NCI-H2029 treated with DMSO at 0.1 percent for 48 hours (cell line): ENCODE data around the gene RNF8.
"Not testable (repeated sequence)": the region's sequence is repeated elsewhere in the genome, so short reads cannot be mapped to it uniquely, and the experiment has no call there.

Experiments
- DNase-seq: peaks from one replicate; lab custom pipeline; 2025; lab: John Stamatoyannopoulos, UW

The RNF8 gene

GRCh38 chr6:37321516-37322415 lies 32.0 kb upstream of the RNF8 start:
- DNase-seq, result no peak

GRCh38 chr6:37323580-37323979 lies 30.2 kb upstream of the RNF8 start:
- no peak for DNase-seq

DNA sequence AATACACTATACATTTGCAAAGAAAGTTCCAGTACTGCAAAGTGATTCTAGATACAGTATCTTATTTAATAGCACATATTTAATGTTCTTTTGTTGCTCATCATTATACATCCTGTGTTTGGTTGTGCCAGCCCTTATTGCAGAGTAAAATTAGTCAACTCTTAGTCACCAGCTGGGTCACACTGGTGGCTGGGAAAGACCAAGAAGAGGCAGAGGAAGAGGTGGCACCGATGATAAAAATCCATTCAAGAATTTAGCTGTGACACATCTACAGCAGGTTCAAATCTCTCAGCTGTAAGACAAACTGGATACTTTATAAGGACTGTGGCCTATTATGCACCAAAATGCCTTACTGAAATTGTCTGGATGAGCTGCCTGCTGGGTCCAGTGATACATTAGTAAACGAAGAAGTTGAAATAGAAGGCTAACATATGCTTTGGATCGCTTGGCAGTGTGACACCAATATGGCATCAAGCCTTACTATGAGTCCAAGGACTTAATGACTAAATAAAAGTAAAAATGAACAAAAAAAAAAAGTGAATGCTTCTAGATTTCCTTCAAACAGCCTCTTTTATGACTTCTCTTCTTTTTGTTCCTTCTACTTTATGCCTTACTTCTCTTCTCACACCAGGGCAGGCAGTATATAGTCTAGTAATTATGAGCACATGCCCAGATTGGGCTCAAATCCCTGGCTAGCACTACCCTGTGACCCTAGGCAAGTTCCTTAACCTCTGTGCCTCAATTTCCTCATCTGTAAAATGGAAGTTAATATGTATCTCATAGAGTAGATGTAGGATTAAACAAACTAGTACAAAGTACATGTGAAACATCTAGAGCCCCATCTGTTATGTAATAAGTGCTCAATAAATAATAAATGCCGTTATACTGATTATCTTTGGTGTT lies 29.4 kb upstream of the RNF8 start:
- no peak for DNase-seq

DNA sequence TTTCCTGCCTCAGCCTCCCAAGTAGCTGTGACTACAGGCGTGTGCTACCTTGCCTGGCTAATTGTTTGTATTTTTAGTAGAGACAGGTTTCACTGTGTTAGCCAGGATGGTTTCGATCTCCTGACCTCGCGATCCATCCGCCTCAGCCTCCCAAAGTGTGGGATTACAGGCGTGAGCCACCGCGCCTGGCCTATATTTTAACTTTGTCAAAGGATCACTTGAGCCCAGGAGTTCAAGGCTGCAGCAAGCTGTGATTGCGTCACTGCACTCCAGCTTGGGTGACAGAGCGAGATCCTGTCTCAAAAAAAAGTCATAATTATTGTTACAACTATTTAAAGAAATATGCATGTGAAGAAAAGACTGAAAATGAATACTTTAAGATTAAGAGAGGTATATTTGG lies 23.4 kb upstream of the RNF8 start:
- not testable (repeated sequence) for DNase-seq

DNA sequence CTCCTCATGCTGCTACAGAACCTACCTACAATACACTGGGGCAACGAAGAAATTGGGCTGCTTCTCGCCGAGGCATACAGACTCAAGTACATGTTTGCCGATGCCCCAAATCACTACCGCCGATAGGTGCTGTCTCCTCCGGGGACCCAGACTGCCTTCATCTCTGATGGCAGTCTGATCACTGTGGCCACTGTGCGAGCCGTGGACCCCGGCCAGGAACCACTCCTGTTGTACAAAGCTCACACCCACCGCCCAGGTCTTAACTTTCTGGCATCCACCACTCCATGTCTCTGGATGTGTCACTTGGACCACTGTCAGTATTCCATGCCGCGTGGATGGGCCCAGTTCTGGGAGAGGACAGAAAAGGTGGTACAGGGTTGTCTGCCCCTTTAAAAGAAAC lies 22.7 kb upstream of the RNF8 start:
- DNase-seq, result no peak

DNA sequence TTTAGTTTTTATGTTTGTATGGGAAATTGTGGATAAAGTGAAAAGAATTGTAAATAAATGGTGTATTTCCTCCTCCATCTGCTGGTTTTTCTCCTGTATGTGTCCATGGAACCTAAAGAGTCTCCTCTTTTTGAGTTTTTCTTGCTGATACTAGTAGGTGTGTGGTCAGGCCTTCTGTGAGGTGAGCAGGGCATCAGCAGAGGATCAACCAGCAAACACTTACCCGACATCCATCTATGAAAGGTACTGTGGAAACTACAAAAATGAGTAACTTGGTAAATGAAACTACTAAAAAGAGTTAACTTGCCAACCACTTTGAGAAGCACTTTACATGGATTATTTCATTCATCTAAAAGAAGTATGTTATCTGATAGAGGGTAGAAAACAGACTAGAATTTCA lies 20.9 kb upstream of the RNF8 start:
- DNase-seq, result no peak

DNA sequence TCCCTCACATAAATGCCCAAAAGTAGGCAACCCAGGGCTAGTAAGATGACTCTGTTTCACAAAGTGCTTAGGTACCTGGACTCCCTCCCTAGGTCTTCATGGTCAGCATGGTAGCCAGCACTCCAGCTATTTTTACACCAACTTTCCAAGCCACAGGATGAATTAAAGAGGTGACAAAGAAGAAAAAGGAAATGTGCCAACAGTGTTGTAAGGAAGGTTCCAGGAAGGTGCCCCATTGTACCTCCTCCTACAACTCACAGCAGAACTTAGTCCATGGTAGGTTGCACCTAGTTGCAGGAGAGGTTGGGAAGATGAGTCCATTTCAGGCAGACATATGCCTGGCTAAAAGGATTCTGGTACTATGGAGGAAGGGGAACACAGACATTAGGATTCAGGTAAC lies 19.7 kb upstream of the RNF8 start:
- DNase-seq, result no peak

DNA sequence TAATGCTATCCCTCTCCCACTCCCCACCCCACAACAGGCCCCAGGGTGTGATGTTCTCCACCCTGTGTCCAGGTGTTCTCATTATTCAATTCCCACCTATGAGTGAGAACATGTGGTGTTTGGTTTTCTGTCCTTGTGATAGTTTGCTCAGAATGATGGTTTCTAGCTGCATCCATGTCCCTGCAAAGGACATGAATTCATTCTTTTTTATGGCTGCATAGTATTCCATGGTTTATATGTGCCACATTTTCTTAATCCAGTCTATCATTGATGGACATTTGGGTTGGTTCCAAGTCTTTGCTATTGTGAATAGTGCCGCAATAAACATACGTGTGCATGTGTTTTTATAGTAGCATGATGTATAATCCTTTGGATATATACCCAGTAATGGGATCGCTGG lies 15.5 kb upstream of the RNF8 start:
- DNase-seq, result not testable (repeated sequence)

DNA sequence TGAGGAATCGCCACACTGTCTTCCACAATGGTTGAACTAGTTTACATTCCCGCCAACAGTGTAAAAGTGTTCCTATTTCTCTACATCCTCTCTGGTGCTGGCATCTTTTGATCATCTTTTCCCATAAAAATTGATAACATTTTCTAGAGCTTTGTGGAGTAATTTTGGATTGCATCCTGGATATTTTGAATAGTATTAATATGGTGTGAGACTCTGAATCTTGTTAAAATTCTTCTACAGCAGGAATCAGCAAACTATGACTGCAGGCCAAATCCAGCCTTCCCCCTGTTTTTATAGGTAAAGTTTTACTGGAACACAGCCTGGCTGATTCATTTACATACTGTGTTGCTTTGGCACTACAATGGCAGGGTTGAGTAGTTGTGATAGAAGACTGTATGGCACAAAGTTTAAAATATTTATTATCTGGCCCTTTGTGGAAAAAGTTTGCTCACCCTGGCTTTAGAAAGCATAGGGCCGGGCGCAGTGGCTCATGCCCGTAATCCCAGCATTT lies 15.0 kb upstream of the RNF8 start:
- no peak for DNase-seq

DNA sequence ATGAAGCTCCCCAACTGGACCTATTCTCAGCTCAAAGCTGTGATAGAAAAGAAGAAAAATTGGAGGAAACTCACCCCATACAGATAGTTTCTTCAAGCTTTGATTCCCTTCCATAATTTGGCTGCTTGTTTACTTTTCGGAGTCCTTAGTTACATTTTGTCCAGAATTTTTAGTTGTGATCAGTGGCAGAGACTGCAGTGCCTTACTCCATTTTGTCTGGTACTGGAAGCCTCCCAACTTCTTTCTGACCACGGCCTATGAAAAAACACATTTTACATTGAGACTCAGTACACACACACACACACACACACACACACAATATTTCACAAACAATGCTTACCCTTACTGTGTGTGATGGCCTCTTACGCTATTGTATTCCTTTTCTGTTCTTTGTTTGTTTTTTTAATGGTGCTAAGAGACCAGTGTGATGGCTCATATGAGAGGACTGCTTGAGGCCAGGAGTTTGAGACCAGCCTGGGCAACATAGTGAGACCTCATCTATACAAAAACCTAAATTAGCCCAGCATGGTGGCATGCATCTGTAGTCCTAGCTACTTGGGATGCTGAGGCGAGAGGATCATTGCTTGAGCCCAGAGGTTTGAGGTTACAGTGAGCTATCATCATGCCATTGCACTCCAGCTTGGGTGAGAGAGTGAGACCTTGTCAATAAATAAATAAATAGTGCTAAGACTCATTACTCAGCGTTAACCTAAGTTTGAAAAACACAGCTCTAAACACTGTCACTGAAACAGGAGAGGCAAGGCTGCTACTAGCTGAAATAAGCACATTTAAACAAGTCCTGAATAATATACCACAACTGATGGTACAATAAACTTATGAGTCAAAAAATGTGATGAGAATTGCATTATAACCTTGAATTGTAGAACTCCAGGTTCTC lies 13.8 kb upstream of the RNF8 start:
- DNase-seq, result peak; percentile 25

DNA sequence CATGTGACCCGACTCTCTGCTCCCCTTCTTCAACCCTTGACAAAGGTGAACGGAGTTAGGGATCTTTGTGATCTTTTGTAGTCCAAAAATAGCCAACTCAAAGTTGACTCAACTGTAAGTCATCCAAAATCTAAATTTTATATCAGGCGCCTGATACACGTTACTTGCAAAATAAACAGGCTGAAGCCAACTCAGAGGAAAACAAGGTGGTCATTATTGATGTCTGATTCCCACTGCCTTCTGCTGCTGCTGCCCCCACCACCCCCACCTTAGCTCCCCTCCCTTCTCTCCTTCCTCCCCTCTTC lies 13.2 kb upstream of the RNF8 start:
- DNase-seq, result no peak

- no peak for DNase-seq
Observed at GRCh38 chr6:37343248-37343647, 10.5 kb upstream of the RNF8 start.

- no peak for DNase-seq
Observed at GRCh38 chr6:37344308-37344707, 9.5 kb upstream of the RNF8 start.

GRCh38 chr6:37345804-37346203 lies 8.0 kb upstream of the RNF8 start:
- not testable (repeated sequence) for DNase-seq

DNA sequence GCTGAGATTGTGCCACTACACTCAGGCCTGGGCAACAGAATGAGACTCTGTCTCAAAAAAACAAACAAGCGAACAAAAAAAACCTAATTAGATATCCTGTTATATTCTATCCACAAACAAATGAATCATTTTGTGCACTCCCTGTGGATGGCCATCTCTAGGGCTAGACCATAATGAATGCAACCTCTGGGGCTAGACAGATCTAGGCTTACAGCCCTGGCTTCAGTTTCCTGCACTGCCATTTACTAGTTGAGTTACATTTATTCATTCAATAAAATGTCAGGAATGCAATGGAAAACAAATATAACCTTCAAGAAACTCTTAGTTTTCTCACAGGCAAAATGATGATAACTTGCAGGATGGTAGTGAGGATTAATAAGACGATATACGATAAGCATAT lies 6.6 kb upstream of the RNF8 start:
- no peak for DNase-seq

DNA sequence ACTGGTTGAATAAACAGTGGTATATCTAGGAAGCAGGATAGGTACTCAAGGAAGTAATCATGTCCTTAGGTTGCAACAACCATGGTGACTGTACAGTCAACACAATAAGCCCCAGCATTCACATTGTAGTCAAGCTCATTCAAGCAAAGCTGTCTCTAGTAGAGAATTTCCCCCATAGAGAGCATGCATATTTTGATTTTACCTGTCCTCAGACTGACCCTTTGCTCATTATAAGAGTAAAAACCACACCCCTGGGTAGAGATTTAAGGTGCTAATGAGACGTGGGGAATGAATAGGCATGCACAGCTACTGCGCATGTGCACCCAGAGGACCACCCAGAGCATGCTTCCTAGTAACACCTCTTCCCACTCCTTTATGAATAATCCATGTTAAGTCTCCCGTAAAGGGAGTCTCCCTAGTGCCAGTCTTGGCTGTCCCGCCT lies 6.1 kb upstream of the RNF8 start:
- DNase-seq, result peak; percentile 65

DNA sequence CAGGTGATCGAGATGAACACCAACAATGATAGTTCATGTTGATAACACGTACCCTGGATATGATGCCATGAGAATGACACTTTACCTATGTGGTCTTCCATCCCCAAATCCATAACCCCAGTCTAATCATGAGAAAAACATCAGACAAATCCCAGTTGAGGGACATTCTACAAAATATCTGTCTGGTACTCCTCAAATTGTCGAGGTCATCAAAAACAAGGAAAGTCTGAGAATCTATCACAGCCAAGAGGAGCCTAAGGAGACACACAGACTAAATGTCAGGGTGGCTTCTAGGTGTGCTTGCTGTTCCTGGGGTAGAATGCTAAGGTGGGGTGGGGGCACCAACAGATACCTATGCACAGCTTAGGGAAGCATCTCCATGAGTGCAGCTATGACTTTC lies 2.8 kb upstream of the RNF8 start:
- no peak for DNase-seq

GRCh38 chr6:37352384-37352783 lies 1.4 kb upstream of the RNF8 start:
- no peak for DNase-seq

DNA sequence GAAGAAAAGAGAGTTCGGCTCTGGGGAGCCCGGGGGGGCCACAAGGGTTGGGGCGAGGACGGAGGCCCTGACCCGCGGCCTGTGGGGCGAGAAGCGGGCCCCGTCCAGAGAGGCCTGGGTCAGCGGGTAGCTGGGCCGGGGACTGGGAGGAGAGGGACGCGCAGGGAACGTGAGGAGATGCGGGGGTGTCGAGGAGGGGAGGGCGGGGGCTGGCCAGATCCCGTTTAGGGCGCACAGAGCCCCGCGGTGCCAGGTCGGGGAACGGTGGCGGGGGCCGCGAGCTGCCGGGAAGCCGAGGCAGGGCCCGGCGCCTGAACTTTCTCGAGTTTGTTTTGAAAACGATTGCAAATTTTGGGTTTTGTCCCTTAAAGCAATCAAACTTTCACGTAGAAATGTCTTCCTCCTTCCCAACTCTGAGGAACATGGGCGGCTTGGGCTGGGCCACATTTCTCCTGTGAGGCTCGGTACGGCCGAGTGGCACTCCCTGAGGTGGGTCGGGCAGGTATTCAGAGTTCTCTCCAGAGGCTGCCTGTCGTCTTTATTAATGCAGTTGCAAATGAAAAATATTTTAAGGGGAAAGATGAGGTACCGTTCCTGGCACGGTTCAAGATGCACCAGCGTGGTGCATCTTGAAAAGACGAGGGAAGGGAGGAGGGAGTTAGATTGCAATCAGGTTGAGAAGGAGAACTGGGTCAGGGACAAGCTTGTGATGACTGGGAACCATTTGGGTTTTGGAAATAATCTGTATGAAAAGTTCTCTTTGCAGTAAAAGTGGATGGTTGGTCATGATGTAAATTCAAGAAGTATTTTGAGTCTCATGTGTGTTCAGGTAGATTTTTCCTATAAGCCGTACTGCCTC lies 972 bp downstream of the RNF8 start:
- DNase-seq, result no peak

DNA sequence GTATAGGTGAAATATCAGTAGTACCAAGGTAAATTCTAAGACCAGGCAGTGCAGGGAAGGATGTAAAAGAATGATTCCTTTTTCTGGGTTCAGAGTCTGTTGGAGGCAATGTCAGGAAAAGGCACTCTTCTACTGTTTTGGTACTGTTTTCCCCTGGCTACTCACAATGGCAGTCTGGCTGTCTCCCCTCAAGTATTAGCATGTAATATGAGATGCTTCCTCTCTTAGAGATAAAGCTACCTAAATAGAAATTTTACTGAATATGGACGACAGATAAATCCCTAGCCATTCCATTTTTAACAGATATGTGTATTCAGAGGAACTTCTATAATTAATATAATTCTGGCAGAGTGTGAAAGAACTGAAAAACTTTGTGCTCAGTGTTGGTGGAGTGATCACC lies 3.5 kb downstream of the RNF8 start:
- DNase-seq, result no peak

DNA sequence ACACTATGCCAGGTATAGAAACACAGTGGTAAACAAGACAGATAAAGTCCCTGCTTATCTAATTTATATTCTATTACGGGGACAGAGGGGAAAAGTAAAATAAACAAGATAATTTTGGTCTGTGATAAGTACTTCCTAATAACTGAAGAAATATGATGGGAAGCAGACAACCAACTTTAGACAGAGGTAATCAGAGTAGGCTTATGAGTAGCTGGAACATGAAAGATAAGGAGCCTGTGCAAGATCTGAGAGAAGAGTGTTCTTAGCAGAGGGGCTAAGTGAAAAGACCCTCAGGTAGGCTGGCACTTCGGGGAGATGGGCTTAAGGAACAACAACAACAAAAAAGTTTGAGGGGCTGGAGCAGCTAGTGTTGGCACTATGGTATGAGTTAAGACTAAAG lies 4.1 kb downstream of the RNF8 start:
- DNase-seq, result no peak
